SK-N-MC (cell line): ENCODE data around the gene AHI1.

Experiments
- EZH2 ChIP-seq: fragments of 200-600 bp; sonication (generic); IDR thresholded peaks from one replicate; pipeline ENCODE4 v1.6.1; 2017; ENCODE audit warnings: antibody characterized with exemption
- FOXP2 ChIP-seq: optimal IDR thresholded peaks from 2 replicates; pipeline ENCODE3; 2011; ENCODE audit warnings: mild to moderate bottlenecking, moderate library complexity; ENCODE audit not compliant: insufficient read depth; ENCODE audit errors: extremely low read length, control extremely low read depth

DNA sequence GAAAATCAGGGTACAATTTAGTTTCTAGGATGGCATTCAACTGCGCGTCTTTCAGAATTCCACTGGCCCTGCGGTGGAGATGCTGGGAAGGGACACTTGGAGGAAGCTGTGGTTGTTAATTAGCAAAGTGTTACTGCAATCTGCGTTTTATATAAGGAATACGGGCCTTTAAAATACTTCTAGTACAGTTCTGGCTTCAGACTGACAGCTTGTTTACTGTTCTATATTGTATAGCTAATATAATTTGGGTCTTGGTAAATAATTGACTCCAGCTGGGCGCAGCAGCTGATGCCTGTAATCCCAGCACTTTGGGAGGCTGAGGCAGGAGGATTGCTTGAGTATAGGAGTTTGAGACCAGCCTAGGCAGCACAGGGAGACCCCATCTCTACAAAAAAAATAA lies 252.7 kb downstream of the AHI1 start:
- TF ChIP-seq FOXP2 (no peak), EZH2 (no peak)
